GM19240 (cell line): ENCODE measurements around the gene KBTBD3.
A peak's percentile ranks its signal among the peaks of the same experiment; 100 is the strongest.
"Not testable (repeated sequence)": the region's sequence is repeated elsewhere in the genome, so short reads cannot be mapped to it uniquely, and the experiment has no call there.

ENCODE experiments used
- DNase-seq: peaks from one replicate; pipeline ENCODE4 v3.0.0; 2011; ENCODE audit warnings: low spot score; ENCODE audit not compliant: insufficient read length

The KBTBD3 gene

GRCh38 chr11:106061954-106062949, 14.9 kb downstream of the KBTBD3 start:
- no peak for DNase-seq

DNA sequence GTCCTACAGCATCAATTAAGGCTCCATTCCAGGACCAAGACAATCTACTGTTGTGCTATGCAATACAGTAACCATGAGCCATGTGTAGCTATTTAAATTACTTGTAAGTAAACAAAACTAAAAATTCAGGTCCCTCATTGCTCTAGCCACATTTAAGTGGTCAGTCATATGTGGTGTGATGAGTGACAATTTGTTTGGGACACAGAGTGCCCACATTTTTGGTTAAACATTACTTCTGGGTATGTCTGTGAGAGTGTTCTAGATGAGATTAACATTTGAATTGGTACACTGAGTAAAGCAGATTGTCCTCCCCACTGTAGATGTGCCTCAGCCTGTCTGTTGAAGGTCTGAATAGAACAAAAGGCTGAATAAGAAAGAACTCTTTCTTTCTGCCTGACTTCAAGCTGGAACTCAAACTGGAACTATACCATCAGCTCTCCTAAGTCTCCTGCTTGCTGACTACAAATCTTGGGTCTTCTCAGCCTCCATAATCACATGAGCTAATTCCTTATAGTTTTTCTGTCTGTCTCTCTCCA, 15.8 kb downstream of the KBTBD3 start:
- no peak for DNase-seq

- DNase-seq, result no peak
These were observed 17.5 kb downstream of the KBTBD3 start for GRCh38 chr11:106059617-106060016.

- not testable (repeated sequence) for DNase-seq
These were observed 18.8 kb downstream of the KBTBD3 start for GRCh38 chr11:106058377-106058776.

GRCh38 chr11:106051103-106051502, 26.0 kb downstream of the KBTBD3 start:
- DNase-seq, result no peak

DNA sequence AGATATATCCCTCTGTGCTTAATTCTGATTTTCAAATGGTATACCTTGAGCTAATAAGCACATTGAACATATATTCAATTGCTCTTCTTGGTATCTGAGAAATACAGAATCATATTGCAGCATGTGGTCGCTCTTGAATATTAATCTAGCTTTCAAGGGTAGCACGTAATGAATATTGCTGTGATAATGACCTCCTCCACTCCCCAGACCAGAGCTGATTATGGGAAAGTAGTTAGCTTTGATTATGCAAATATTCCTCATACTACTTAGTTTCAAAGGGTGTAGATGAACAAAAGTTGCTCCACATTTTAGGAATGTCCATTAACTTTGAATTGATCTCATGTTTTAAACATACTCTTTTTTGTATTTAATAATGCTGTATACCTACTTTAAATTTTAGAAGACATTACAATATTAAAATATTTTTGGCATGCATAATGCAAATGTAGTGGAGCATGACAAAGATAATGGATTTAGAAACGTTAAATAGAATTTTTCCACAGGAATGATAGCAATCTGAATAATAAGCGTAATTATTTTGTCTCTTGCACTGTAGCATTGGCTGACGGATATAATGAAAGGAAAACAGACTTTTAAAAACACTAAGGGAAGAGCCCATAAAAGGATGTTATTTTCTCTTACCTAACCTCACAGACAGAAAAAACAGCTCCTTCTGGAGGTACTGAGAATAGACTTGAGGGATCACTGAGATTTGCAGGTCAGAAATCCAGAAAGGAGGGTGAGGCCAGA, 27.2 kb downstream of the KBTBD3 start:
- no peak for DNase-seq

GRCh38 chr11:106047631-106048030, 29.5 kb downstream of the KBTBD3 start:
- DNase-seq, result no peak

GRCh38 chr11:106043540-106043939, 33.6 kb downstream of the KBTBD3 start:
- DNase-seq, result no peak

GRCh38 chr11:106032861-106033260, 44.3 kb downstream of the KBTBD3 start:
- DNase-seq, result no peak

DNA sequence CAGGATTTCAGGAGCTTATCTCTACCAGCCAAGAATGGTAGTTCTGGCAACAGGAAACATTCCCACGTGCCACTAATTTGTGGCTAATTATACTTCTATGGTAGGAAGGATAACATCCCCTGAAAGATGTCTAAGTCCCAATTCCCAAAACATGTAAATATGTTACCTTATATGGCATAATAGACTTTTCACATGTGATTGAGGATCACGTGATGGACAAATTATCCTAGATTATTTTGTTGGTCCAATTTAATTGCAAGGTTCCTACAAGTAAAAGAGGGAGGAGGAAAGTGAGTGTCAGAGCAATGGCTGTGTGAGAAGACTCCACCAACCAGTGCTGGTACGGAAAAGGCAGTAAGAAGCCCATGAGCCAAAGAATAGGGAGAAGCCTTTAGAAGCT, 45.2 kb downstream of the KBTBD3 start:
- DNase-seq, result no peak

DNA sequence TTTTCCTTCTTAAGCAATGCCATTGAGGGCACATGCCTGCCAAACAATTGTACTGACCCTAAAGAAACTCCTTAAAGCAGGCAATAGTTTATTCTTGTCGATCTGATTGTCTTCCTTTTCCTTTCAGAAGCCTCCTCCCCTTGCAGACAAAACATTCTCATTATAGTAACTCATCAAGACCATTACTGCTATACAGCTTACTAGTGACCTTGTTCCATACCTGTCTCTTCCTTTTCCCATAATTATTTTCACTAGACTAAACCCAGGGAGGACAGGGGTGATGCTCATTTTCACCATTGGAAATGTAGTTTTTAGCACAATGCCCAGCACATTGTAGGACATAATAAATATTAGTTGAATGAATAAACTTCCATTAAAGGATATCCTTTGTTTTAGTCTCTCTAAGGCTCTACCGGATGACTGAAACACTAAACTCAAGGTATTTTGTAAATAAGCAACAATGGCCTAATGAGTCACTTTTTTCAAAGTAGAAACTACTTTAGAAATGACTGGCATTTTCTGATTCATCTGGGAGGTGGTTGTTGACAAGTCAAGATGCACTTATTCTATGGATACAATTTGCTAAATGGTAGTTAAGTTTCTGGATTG, 45.8 kb downstream of the KBTBD3 start:
- DNase-seq, result no peak

GRCh38 chr11:106030609-106031008, 46.5 kb downstream of the KBTBD3 start:
- DNase-seq, result no peak

- DNase-seq, result no peak
These were observed 54.3 kb downstream of the KBTBD3 start for GRCh38 chr11:106022795-106023275.

DNA sequence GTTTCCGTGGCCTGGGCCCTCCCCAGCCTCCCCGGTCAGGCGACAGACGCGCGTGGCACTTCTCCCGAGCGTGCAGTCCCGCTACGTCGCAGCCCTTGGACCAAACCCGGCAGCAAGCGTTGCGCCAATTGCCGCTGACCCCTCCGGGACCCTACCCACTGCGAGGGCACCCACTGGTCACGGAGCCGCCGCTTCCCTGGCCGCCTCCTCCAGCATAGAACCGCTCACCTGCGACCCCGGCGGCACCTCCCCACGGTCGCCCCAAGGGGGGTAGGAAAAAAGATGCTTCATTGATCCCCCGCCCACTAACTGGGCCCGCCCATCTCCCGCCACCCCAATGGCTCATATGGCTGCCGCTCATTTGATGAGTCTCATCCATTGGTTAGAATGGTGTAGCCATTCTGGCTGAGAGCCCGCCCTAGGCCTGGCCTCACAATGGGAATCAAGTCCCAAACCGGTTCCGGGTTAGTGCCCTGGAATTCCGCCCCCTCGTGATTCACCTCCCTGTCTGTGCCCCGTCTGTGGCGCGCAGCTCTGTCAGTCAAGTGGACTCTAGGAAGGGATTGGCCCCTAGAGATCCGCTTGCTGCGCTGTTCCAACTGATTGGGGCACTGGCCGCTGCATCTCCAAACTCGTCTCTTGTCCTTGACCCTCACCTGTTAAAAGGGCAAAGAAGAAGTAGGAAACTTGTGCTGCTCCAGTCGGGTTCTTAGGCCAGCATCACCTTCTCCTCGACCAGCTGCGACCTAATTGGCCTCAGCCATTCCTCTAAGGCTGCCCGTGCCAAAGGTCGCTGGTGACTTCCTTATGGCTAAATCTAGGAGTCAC, 55.0 kb downstream of the KBTBD3 start, which contains the start of gene MSANTD4:
MSANTD4 (minus strand) TSS at position 274 of the 828 bp plus-strand sequence. CDS start 11,323 bp downstream, outside the sequence.
- DNase-seq, result peak; percentile 78

DNA sequence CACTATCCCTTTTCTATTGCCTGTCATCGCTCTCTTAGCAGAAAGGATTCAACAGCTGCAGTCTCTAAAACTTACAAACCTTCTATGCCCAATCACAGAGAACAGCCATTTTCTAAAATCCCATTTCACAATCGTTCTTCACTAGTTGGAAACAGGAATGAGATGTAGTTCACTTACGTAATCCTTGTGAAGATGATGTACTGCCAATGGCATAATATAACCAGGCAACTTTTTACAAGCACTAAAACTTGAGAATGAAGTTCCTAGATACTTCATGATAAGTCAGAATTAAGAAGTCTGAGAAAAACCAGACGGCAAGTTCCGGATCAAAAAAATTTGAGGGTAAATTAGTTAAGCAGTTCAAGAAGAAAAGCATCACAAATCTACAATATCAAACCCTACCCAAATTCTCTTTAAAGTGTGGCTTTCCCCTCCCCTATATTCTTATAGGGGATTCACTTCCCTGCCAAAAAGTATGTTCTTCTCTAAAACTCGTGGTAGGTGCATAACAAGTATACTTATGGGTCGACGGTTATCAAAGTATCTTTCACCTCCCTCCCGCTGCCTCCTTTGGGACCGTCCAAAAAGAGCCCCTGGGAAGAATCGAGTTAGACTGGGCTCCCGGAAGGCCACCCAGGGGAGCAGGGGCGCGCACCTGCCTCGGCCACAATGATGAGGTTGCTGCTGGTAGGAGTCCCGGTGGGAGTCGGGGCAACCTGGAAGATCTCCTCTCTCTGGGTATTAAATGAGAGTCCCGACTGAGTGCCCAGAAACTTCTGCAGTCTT, 55.8 kb downstream of the KBTBD3 start:
- DNase-seq, result no peak

- no peak for DNase-seq
These were observed 60.1 kb downstream of the KBTBD3 start for GRCh38 chr11:106017093-106017492.

DNA sequence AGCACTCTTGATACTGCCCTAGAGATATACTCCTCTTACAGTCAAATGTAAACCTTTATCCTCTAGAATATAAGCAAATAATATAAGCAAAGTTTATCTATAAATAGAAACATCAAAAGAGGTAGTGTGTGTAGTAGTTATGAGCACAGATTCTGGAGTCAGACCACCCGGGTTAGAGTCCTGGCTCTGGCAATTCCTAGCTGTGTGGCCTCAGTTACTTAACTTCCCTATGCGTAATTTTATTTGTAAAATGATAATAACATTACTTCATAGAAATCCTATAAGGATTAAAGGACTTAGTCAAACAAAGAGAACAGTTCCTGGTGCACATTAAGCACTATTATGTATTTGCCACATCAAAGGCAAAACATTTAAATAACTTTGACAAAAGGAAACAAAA, 62.1 kb downstream of the KBTBD3 start:
- no peak for DNase-seq

DNA sequence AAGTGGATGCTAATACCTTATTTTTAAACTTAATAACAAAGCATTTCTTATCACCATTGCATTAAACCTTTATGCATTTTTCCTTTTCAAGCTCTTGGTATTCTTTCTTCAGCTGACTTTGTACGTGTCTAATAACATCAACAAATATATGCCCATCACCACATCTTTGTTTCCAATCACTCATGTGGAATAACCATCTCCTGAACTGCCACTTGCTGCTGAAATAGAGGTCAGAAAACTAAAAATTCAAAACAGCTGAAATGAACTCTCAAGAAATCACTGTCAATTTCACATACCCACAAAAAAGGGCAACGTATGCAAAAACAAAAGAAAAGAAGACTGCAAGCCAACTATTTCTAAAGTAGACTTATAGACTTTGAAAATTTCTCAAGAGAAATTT, 62.5 kb downstream of the KBTBD3 start:
- DNase-seq, result no peak

- DNase-seq, result no peak
These were observed 63.1 kb downstream of the KBTBD3 start for GRCh38 chr11:106014035-106014434.

DNA sequence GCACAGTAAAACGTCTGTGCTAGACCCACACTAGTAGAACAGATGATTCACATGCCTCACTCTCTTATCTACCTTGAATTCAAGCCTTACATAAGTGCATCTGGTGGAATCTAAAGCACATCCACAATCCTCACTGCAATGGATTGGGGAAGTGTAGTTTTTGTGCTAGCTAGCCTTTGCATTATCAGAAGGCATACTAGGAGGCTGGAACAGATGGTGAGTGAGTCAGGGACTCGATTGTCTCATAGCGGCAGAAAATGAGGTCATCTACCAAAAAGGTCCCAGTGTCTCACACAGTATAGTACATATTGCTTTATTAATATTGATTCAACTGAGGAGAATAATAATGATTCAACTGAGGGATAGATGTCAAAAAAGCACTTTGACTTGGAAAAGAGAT, 64.4 kb downstream of the KBTBD3 start:
- DNase-seq, result no peak
